OCI-M2 (cell line): ENCODE measurements around the gene MAPK11.
"Not testable (repeated sequence)": the region's sequence is repeated elsewhere in the genome, so short reads cannot be mapped to it uniquely, and the experiment has no call there.

Experiments
- DNase-seq: peaks from one replicate; lab custom pipeline; 2025; ENCODE audit not compliant: unreplicated experiment; lab: John Stamatoyannopoulos, UW

Gene MAPK11

GRCh38 chr22:50278956-50279619 is 8.9 kb upstream of the MAPK11 start:
- DNase-seq, result no peak

- DNase-seq, result no peak
Measured at GRCh38 chr22:50278461-50278860, 8.3 kb upstream of the MAPK11 start.

GRCh38 chr22:50277761-50278160 is 7.6 kb upstream of the MAPK11 start:
- DNase-seq, result no peak

DNA sequence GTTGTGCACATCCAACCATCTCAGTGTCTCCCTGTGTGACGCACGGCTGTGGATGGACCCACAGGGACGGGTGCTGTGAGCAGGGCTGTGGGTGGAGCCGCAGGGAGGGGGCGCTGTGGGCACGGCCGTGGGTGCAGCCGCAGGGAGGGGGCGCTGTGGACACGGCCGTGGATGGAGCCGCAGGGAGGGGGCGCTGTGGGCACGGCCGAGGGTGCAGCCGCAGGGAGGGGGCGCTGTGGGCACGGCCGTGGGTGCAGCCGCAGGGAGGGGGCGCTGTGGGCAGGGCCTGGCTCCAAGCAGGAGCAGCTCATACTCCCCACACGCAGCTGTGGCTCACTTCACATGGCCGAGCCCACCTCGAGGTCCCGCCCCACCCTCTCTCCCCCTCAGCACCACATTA is 6.0 kb upstream of the MAPK11 start:
- no peak for DNase-seq

- no peak for DNase-seq
Measured at GRCh38 chr22:50275181-50276055, 5.2 kb upstream of the MAPK11 start.

GRCh38 chr22:50274771-50275170 is 4.6 kb upstream of the MAPK11 start:
- no peak for DNase-seq

DNA sequence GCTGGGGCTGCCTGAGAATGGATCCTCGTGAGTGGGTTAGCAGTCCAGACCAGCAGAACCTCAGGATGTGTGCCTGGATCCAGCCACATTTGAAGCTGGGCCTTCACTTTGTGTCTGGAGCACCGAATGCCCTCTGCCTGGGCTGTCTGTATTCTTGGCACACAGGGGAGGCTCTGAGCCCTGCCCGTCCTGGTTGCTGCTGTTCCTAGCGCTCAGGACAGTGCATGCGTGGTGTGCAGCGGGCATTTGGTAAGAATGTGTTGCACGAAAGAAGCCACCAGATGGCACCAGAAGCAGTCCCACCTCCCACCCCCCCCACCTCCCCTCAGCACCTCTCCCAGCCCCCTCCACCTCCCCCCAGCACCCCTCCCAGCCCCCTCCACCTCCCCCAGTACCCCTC is 4.1 kb upstream of the MAPK11 start:
- no peak for DNase-seq

DNA sequence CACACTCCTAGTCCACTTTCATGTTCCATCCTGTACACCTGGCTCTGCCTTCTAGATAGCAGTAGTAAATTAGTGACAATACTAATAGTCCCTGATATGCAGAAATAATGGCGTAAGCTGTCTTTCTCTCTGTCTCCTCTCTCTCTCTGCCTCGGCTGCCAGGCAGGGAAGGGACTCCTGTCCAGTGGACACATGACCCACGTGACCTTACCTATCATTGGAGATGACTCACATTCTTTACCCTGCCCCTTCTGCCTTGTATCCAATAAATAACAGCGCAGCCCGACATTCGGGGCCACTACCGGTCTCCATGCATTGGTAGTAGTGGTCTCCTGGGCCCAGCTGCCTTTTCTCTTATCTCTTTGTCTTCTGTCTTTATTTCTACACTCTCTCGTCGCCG is 3.6 kb upstream of the MAPK11 start:
- DNase-seq, result not testable (repeated sequence)

DNA sequence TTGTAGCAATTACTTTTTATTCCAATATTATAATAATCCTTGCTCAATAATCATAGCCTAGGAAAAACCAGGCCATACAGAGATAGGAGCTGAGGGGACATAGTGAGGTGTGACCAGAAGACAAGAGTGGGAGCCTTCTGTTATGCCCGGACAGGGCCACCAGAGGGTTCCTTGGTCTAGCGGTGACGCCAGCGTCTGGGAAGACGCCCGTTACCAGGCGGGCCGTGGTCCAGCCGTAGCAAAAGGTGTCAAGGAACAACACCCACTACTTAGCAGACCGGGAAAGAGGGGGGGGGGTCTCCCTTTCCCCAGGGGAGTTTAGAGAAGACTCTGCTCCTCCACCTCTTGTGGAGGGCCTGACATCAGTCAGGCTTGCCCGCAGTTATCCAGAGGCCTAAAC is 3.2 kb upstream of the MAPK11 start:
- DNase-seq, result not testable (repeated sequence)

DNA sequence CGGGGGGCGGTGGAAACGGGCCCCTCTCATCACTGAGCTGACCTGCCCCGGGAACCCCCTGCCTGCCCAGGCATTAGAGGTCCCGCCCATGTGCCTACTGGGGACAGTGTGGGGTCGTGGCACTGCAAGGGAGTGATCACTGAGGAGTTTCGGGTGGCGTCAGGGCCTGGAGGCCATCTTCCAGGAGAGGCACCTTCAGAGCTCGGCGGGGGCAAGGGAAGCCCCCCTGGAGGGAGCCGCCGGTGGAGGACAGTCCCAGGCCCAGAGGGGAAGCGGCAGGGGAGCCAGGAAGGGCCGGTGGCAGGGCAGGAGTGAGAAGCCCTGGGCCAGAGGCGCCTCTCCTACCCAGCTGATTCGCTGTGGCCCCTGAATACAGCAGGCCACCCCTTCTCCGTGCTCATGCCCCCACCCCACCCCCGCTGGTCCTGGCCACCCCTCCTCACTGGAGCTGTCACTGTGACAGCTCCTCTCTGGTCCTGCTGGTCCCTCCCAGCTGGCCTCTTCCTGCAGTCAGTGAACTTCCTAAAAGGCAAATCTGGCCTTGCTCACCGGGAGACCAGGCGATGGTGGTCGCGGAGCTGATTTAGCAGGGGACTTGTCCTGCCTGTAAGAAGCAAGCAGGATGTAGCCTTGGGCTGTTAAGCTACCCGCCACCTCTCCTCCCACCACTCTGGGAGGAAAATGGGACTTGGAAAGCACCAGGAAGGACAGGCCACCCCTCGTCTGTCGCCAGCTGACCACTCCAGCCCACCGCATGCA is 2.0 kb upstream of the MAPK11 start:
- DNase-seq, result no peak

- no peak for DNase-seq
Measured at GRCh38 chr22:50271519-50271970, 1.4 kb upstream of the MAPK11 start.

DNA sequence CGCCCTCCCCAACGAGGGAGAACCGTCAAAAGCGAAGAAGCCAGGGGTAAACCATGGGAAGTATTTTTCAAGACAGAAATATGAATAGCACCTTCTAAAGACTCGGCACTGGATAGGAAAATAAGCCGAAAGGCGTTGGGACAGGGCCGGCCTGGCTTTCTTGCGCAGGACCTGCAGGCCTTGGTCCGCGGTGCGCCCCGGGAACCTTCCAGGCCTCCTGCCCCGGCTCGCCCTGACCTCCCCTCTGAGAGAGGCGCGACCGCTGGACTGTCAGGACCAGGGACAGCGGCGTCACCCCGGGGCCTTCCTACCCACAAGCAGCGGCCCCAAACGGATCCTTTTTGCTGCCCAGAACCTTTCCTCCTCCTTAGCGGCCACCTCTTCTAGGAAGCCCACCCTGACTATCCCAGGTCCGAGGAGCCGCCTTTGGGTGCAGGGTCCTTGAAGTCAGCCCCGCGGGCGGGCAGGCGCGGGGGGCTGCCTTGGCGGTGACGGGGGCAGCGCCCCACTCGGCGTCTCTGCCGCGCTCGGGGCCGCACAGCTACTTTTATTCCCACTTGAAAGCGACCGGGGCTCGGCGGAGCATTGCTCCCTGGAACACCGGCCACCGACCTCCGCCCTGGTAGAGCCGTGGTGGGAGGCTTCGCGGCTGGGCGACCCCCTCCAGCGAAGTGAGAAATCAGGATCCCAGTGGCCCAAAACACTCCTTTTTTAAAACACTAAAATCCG is 650 bp upstream of the MAPK11 start:
- DNase-seq, result no peak

DNA sequence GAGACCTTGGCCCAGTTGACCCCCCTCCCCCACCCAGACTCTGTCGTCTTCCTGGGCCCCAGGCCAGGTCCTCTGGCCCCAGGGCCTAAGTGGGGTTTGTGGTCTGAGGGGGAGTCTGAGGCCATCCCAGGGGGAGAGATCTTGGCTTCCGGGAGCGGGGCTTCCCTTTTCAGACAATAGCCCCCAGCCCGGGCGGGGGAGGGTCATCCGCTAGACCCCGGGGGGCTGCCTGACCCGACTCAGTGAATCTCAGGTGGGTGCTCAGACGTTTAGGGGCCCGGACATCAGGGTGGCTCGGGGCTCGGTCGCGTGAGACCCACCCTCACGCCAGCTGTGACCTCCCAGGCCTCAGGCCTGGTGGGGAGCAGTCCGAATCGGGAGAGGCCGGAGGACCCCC is 609 bp downstream of the MAPK11 start:
- DNase-seq, result no peak

DNA sequence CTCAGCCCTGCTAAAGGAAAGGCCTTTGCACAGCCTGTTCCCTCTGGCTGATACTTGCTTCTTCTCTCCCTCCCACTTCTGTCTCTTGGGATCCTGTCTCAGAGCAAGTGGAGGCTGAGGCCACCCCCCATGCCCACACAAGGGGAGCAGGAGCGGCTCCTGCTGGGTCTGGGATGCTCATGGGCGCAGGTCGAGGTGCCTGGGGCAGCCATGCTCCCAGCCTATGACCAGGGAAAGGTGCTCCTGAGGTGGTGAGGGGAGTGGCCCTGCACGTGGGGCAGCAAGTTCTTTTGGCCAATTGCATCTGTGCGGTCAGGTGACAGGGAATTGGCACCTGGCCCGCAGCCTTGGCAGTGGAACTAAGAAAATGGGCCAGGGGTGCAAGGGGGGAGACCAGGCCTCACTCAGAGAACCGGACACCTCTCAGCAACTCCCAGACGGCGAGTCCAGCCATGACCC is 1.5 kb downstream of the MAPK11 start:
- DNase-seq, result no peak

- no peak for DNase-seq
Measured at GRCh38 chr22:50267591-50268390, 2.4 kb downstream of the MAPK11 start.

- no peak for DNase-seq
Measured at GRCh38 chr22:50266994-50267393, 3.2 kb downstream of the MAPK11 start.

DNA sequence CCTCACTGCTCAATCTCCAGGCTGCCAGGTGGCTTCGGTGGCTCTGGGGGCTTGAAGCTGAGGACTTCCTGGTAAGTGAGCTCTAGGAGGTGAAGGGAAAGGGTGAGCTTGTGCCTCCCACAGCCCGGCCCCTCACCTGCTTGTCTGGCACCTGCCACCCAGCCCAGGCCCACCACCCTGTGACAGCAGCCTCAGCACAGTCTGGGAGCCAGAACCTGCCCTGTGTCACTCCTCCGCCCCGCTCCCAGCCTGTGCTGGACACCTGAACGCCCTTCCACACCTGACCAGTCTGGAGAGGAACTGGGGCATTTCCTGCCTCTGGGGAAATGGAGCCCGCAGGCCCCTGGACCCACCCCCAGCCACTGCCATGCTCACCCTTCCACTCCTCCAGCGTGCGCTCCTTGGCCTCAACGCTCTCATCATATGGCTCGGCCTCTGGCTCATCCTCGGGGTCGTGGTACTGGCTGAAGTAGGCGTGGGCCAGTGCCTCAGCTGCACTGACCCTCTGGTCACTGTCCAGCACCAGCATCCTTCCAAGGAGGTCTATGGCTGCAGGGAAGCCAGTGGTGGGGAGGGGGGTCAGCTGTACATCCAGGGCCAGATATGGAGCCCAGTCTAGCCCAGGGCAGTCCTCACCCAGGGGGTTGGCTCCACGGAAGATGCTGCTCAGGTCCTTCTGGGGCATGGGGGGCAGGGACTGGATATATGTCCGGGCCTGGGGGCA is 5.1 kb downstream of the MAPK11 start:
- no peak for DNase-seq

GRCh38 chr22:50264104-50264745 is 6.0 kb downstream of the MAPK11 start:
- no peak for DNase-seq
